Endothelial cell (in vitro differentiated cells): ENCODE data around the gene PRSS56. TPM values are rescaled to one million over a fixed set of nuclear protein-coding genes. Genes with fewer than 3 reads are reported as not detected.

Source experiments
- DNase-seq: peaks from one replicate; pipeline ENCODE4 v3.0.0; 2021; ENCODE audit warnings: low spot score
- H3K27ac Mint-ChIP-seq: one replicate; pipeline ENCODE4 v1.8.0; 2021; ENCODE audit warnings: mixed read lengths, inconsistent platforms; ENCODE audit not compliant: unreplicated experiment
- H3K27me3 Mint-ChIP-seq: one replicate; pipeline ENCODE4 v1.8.0; 2021; ENCODE audit warnings: mild to moderate bottlenecking, moderate library complexity, mixed read lengths, inconsistent platforms; ENCODE audit not compliant: unreplicated experiment
- H3K36me3 Mint-ChIP-seq: one replicate; pipeline ENCODE4 v1.8.0; 2021; ENCODE audit warnings: mild to moderate bottlenecking, low read depth, mixed read lengths, inconsistent platforms; ENCODE audit not compliant: unreplicated experiment
- H3K4me1 Mint-ChIP-seq: one replicate; pipeline ENCODE4 v1.8.0; 2021; ENCODE audit warnings: mild to moderate bottlenecking, mixed read lengths, inconsistent platforms; ENCODE audit not compliant: unreplicated experiment
- H3K4me3 Mint-ChIP-seq: one replicate; pipeline ENCODE4 v1.8.0; 2021; ENCODE audit warnings: mild to moderate bottlenecking, mixed read lengths, inconsistent platforms; ENCODE audit not compliant: unreplicated experiment
- H3K9me3 Mint-ChIP-seq: one replicate; pipeline ENCODE4 v1.8.0; 2021; ENCODE audit warnings: mixed read lengths, inconsistent platforms; ENCODE audit not compliant: unreplicated experiment
- CTCF ChIP-seq: fragments of 200-600 bp; sonication (generic); IDR thresholded peaks from one replicate; pipeline ENCODE4 v1.5.0; 2021; ENCODE audit warnings: antibody characterized with exemption; ENCODE audit not compliant: unreplicated experiment
- total RNA-seq: library from RNA; stranded (reverse); fragmentation: NEBNext Ultra II Directional; extraction: Animal tissue kit (Norgen Biotek cat#: 25700); gene quantifications from one replicate; pipeline ENCODE4 v1.2.1, GENCODE V29; 2021; ENCODE audit not compliant: unreplicated experiment

Gene PRSS56
- total RNA-seq, 1 donor from 2014 or later: not detected

GRCh38 chr2:232542715-232543467 is 22.7 kb downstream of the PRSS56 start:
- Mint-ChIP-seq H3K9me3 (no peaks in the 10 kb centered on the region), H3K36me3 (peaks cover 16% of the 10 kb centered on the region), H3K4me1 (peaks cover 5% of the 10 kb centered on the region), H3K4me3 (no peak overlapping the region), H3K27me3 (peaks cover 6% of the 10 kb centered on the region), H3K27ac (no peak overlapping the region)
- no peak for TF ChIP-seq CTCF
- DNase-seq: no peak

GRCh38 chr2:232543491-232543890 is 23.3 kb downstream of the PRSS56 start:
- Mint-ChIP-seq H3K9me3 (no peaks in the 10 kb centered on the region), H3K4me1 (peaks cover under 1% of the 10 kb centered on the region), H3K27me3 (peaks cover 6% of the 10 kb centered on the region), H3K4me3 (no peak overlapping the region), H3K27ac (no peak overlapping the region), H3K36me3 (peaks cover 20% of the 10 kb centered on the region)
- DNase-seq: no peak
- TF ChIP-seq CTCF: no peak

GRCh38 chr2:232543928-232544631 is 23.9 kb downstream of the PRSS56 start:
- no peak for DNase-seq
- TF ChIP-seq CTCF: no peak
- no peak overlapping the region for H3K27ac Mint-ChIP-seq
- H3K36me3 Mint-ChIP-seq: peaks cover 26% of the 10 kb centered on the region
- no peaks in the 10 kb centered on the region for H3K9me3 Mint-ChIP-seq
- H3K4me3 Mint-ChIP-seq: no peak overlapping the region
- no peaks in the 10 kb centered on the region for H3K4me1 Mint-ChIP-seq
- peaks cover 6% of the 10 kb centered on the region for H3K27me3 Mint-ChIP-seq

GRCh38 chr2:232544674-232545073 is 24.5 kb downstream of the PRSS56 start:
- no peak overlapping the region for H3K27ac Mint-ChIP-seq

More at GRCh38 chr2:232544674-232545073, 24.5 kb downstream of the PRSS56 start:
- peaks cover 28% of the 10 kb centered on the region for H3K36me3 Mint-ChIP-seq
- no peak for TF ChIP-seq CTCF
- no peak for DNase-seq
- H3K4me3 Mint-ChIP-seq: no peak overlapping the region
- H3K9me3 Mint-ChIP-seq: no peaks in the 10 kb centered on the region
- H3K4me1 Mint-ChIP-seq: peaks cover 2% of the 10 kb centered on the region
- H3K27me3 Mint-ChIP-seq: peaks cover 5% of the 10 kb centered on the region
